Hepatic stellate cell (primary cell): ENCODE data around the gene ATAD3C.
"Not testable (repeated sequence)": the region's sequence is repeated elsewhere in the genome, so short reads cannot be mapped to it uniquely, and the experiment has no call there.

ENCODE experiments used
- DNase-seq: peaks from one replicate; pipeline ENCODE4 v3.0.0; 2011; ENCODE audit warnings: low spot score

ATAD3C gene

GRCh38 chr1:1508775-1509464 lies 59.4 kb downstream of the ATAD3C start:
- not testable (repeated sequence) for DNase-seq

- not testable (repeated sequence) for DNase-seq
These were observed 60.0 kb downstream of the ATAD3C start for GRCh38 chr1:1509465-1509850.

GRCh38 chr1:1510912-1511532 lies 61.5 kb downstream of the ATAD3C start:
- DNase-seq, result no peak

GRCh38 chr1:1511533-1512285 lies 62.2 kb downstream of the ATAD3C start, which contains the start of gene ATAD3A:
TSS of gene ATAD3A (plus strand) at chr1:1512162. CDS start at chr1:1512269, 107 bp downstream.
- DNase-seq, result peak; percentile 100

GRCh38 chr1:1512425-1512824 lies 62.9 kb downstream of the ATAD3C start:
- not testable (repeated sequence) for DNase-seq

GRCh38 chr1:1513675-1514074 lies 64.2 kb downstream of the ATAD3C start:
- not testable (repeated sequence) for DNase-seq

GRCh38 chr1:1514376-1514775 lies 64.9 kb downstream of the ATAD3C start:
- DNase-seq, result not testable (repeated sequence)

- not testable (repeated sequence) for DNase-seq
These were observed 67.4 kb downstream of the ATAD3C start for GRCh38 chr1:1516923-1517322.

GRCh38 chr1:1517973-1518620 lies 68.6 kb downstream of the ATAD3C start:
- no peak for DNase-seq

- DNase-seq, result not testable (repeated sequence)
These were observed 69.1 kb downstream of the ATAD3C start for GRCh38 chr1:1518621-1519007.
